Stimulated activated CD4-positive, alpha-beta T cell treated with anti-CD3 and anti-CD28 coated beads, Interleukin-12 subunit alpha, Interleukin-12 subunit beta, amount 100 ng/mL, for 48 hours (primary cell): ENCODE measurements around the gene ARID1B.

Experiments
- DNase-seq, 3 donors: peaks; one replicate each; pipeline ENCODE4 v3.0.0-alpha.2; 2020; ENCODE audit warnings: low read depth in 2 of 3, low spot score in 1 of 3

The ARID1B gene

GRCh38 chr6:156790711-156791319 is 13.6 kb downstream of the ARID1B start:
- no peak for DNase-seq

GRCh38 chr6:156791320-156791850 is 14.2 kb downstream of the ARID1B start:
- DNase-seq: peak in 1 of 3 donors; percentile 16

GRCh38 chr6:156793200-156793599 is 16.0 kb downstream of the ARID1B start:
- DNase-seq: no peak

GRCh38 chr6:156794546-156795354 is 17.6 kb downstream of the ARID1B start:
- DNase-seq: no peak

GRCh38 chr6:156795825-156796224 is 18.6 kb downstream of the ARID1B start:
- no peak for DNase-seq

DNA sequence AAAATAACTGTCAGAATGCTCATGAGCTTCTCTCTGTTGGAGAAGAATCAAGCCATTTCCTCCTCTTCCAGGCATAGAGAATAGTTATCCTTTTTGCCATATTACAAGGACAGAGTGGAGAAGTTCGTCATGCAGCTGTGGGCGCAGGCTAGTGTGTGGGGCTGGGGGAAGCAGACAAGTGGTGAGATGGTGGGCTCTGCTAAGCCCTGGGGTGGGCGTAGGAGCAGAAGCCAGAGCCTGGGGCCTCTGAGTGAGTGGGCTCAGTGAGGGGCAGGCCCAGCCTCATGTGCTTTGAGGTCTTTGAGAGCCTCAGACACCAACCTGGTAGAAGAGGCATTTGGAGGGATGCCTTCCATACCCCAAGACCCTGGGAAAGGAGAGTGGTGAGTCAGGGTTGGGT is 19.4 kb downstream of the ARID1B start:
- no peak for DNase-seq

GRCh38 chr6:156797901-156798735 is 20.9 kb downstream of the ARID1B start:
- no peak for DNase-seq

DNA sequence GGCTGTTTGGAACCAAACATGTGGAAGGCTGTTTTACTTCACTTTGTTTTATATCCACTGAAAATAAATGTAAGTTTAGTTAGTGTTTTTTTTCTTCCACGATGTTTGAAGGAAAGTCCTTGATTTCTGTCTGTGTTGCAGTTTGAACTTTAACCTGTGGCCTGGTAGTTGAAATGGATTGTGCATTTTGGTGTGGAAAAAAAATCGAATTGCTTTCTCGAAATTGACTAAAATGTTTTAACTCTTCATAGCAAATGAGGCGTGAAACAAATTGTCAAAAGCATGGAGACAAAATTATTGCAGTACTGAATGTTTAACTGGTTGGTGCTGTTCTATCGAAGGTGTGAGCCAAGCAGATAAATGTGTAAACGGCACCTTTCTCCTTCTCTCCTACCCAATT is 24.5 kb downstream of the ARID1B start:
- no peak for DNase-seq

DNA sequence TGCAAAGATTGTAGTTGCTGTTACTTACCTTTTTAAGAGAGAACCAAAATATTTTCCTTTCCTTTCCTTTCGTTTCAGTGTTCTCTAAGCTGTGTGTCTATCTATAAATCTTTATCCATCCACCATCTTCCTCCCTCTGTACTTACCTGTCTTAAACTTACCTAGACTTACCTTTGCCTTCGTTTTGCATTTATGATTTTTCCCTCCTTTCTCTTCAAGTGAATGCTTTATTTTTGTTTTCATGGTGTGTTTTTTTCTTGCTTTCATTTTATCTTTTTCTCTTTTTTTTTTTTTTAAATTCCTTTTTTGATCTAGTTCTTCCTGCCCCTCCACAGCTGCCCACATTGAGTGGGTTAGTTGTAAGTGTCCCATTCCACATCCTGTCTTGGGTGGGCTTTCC is 26.2 kb downstream of the ARID1B start:
- DNase-seq: no peak

- DNase-seq: peak in 1 of 3 donors; percentile 18
Measured at GRCh38 chr6:156804402-156804801, 27.2 kb downstream of the ARID1B start.

DNA sequence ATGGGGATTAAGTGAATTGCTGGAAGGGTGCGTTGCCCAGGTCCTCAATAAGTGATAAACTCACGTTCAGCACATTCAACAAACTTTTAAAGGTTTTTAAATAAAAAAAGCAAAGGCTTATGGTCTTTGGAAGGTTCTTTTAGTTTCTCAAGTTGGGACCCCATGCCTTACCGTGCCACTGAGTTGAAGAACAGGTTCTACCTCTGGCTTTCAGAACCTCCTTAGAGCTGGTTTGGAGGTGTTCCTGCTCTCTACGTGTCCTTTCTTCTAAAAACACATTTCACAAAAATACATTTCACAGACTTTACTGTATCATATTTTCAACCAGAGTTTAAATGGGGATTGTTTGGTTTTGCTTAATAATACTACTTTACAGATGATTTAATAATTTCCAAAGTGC is 29.0 kb downstream of the ARID1B start:
- no peak for DNase-seq

DNA sequence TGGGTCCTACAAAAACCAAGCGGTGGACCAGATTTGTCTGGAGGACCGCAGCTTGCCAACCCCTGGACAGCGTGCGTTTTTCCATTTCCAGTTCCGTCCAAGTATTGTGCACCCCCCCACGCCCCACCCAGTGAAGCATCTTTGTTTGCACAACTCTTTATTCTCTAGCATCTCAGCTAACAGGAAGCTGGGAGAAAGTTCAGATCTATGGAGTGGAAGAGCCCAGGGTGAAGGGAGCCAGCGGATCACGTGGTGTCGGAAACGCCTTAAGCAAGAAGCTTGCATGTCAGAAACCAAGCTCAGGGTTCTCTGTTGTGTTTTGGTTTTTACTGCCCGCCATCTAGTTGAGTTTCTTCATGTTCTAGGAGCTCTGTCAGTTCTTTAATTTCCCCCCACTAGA is 29.9 kb downstream of the ARID1B start:
- DNase-seq: no peak

DNA sequence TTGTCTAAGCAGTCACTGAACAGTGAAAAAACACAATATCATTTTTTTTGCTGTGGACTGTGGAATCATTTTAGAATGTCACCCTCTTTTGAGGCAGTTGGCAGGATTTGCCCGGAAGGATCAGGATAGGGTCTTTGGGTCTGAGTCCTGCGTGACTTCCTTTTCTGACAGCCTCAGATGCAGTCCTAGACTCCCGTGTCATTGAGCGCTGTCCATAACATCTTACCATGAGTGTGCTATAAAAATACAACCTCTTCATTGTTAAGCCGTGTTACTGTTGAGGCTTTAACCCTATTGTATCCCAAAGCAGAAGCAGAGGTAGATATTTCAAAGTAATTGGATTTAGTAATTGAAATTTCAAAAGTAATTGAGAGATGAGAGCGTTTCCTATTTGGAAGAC is 30.6 kb downstream of the ARID1B start:
- no peak for DNase-seq

- no peak for DNase-seq
Measured at GRCh38 chr6:156808287-156808686, 31.1 kb downstream of the ARID1B start.

DNA sequence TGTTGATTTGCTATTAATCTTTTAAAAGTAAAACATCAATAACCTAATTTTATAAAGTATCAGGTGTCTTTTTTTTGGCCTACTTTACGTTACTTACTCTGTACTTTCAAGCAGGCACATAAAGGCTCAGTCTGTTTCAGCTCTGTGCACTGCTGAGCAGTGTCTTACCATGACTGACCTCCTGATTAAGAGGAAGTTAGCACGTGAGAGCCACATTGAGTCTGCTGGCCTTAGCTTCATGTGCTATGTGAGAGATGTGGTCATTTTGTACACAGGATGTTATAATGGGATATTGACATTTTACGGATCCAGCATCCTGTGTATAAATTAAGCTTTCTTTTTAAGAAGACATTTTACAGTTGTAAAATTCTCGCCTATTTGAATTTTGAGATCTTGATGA is 31.9 kb downstream of the ARID1B start:
- DNase-seq: no peak

DNA sequence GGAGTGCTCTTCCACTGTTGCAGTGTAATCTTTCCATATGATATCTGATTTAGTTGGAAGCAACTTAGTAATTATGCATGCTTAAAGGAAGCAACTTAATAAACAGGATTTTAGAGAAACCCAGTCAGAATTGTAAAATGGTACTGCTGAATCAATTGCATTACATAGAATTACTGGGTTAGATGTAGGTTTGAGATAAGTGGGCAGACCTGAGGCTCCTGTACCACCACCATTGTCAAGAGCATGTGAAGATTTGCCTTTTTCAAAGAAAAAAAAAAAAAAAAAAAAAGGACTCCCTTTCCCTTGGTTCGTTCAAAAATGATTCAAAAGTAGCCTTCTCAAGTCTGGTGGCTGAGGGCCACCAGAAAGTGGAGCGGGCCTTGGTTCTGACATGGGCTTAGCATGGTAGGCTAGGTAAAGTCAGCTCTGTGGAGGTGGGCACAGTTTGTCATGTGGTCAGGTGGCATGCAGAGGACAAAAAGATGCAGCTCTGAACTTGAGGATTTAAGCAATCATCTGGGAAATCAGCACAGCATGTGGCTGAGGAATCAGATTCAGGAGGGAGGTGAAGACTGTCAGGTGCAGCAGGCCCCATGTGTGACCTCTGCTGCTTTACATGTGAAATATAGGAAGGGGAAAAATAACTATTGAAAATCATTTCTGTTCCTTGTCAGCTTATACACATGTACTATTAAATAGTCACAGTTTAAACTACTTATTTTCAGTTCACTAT is 32.4 kb downstream of the ARID1B start:
- no peak for DNase-seq

- no peak for DNase-seq
Measured at GRCh38 chr6:156814036-156814581, 36.9 kb downstream of the ARID1B start.

DNA sequence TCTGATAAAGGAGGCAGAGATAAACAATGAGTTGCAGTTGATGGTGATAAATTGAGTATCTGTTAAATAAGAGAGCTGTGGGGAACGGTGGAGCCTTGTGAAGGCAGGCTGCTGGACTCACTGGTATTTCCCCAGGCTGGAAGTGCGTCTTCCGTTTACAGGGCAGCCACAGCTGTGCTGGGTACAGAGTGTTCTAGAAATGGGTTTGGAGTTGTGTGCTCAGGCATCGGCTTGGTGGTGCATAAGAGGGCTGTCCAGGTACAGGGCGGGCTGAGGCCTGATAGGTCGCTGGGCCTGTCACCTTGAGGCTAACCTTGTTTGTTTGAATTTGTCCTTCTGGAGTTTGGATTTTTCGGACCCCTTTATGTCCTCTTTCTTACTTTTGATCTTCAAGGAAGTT is 39.3 kb downstream of the ARID1B start:
- no peak for DNase-seq

- no peak for DNase-seq
Measured at GRCh38 chr6:156820089-156820798, 43.1 kb downstream of the ARID1B start.

DNA sequence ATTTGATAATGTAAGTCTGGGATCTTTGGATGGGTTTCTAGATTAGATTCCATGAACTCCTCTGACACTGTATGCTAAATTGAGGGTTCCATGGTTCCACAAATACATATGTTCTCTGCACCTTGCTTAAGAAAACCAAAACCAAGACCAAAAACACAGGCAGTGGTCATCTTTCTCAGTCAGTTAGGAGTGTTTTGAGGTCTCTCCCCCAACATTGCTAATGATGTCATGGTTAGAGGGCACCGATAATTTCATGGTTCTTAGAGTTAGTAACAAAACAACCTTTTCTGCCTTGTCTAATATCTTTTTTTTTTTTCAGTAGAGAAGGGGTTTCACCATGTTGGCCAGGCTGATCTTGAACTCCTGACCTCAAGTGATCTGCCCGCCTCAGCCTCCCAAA is 44.5 kb downstream of the ARID1B start:
- DNase-seq: no peak
